Measurements from ENCODE around the gene LONRF2.

Gene LONRF2

GRCh38 chr2:100233061-100233460 lies 89.2 kb downstream of the LONRF2 start:
- ChIA-PET CTCF (no interaction called here), POLR2A (ENCODE audit: low non-redundant PET) (no interaction called here)
- H3K27ac ChIP-seq: no peak overlapping the region
- TF ChIP-seq CTCF (conservative IDR thresholded peaks at IDR 0.05; ENCODE audit: low read depth): no peak
- no peak for DNase-seq (ENCODE audit: low spot score)

DNA sequence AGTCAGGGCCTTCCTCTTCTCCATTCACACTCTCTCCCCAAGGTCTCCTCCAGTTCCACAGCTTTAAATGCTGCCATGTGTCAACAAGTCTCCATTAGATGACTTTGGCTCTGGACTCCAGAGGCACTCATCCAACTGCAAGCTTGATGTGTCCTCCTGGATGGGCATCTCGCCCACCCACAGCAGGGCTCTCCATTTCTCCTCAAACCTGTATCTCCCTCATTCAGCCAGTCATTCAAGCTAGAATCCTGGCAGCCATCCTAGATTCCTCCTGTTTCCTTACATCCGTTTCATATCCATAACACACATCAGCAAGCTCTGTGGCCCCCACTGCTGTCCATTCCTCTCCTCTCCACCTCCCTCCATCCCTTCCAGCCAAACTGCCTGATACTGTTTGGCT lies 91.5 kb downstream of the LONRF2 start:
- POLR2A ChIA-PET (ENCODE audit: low non-redundant PET): no interaction called here
- DNase-seq (ENCODE audit: low spot score): no peak
- H3K27ac ChIP-seq: no peak overlapping the region
- TF ChIP-seq CTCF (conservative IDR thresholded peaks at IDR 0.05; ENCODE audit: low read depth): no peak
- CTCF ChIA-PET: interaction anchor here (0.6 to 0.8 kb wide), 4 partner anchors 13 to 412 kb away, joined by 3 to 5 read pairs (median 3); no protein-coding TSS in a partner anchor

GRCh38 chr2:100228967-100229366 lies 93.3 kb downstream of the LONRF2 start:
- DNase-seq (ENCODE audit: low spot score): no peak
- ChIA-PET POLR2A (ENCODE audit: low non-redundant PET) (no interaction called here), CTCF (interaction anchor here (0.6 to 0.7 kb wide), 2 partner anchors 14 to 387 kb away, joined by 3 to 5 read pairs; no protein-coding TSS in a partner anchor)

GRCh38 chr2:100228415-100228814 lies 93.9 kb downstream of the LONRF2 start:
- no peak for DNase-seq (ENCODE audit: low spot score)
- ChIA-PET CTCF (no interaction called here), POLR2A (ENCODE audit: low non-redundant PET) (no interaction called here)
- TF ChIP-seq CTCF (conservative IDR thresholded peaks at IDR 0.05; ENCODE audit: low read depth): no peak
- H3K27ac ChIP-seq: no peak overlapping the region

More at GRCh38 chr2:100228967-100229366, 93.3 kb downstream of the LONRF2 start:
- TF ChIP-seq CTCF (conservative IDR thresholded peaks at IDR 0.05; ENCODE audit: low read depth): no peak
- no peak overlapping the region for H3K27ac ChIP-seq

GRCh38 chr2:100224988-100225710 lies 97.2 kb downstream of the LONRF2 start:
- ChIA-PET CTCF (interaction anchor here (0.7 kb wide), 2 partner anchors 16 to 215 kb away, joined by 3 to 5 read pairs; no protein-coding TSS in a partner anchor), POLR2A (ENCODE audit: low non-redundant PET) (no interaction called here)
- no peak overlapping the region for H3K27ac ChIP-seq
- no peak for DNase-seq (ENCODE audit: low spot score)
- TF ChIP-seq CTCF (conservative IDR thresholded peaks at IDR 0.05; ENCODE audit: low read depth): no peak

- H3K27ac ChIP-seq: no peak overlapping the region
- ChIA-PET POLR2A (ENCODE audit: low non-redundant PET) (no interaction called here), CTCF (no interaction called here)
- no peak for DNase-seq (ENCODE audit: low spot score)
- TF ChIP-seq CTCF (conservative IDR thresholded peaks at IDR 0.05; ENCODE audit: low read depth): no peak
Observed at GRCh38 chr2:100223502-100223901, 98.8 kb downstream of the LONRF2 start.
